Sigmoid colon (tissue), 4 donors: Measurements from ENCODE around the gene RITA1.

Source experiments
- EP300 ChIP-seq, 4 donors: sonication (generic); formaldehyde crosslinking; IDR thresholded peaks; one replicate each; pipeline ENCODE4 v1.6.1; 2017; ENCODE audit warnings: antibody characterized with exemption in 4 of 4
- POLR2A ChIP-seq, 2 donors: fragments of 450-650 bp; IDR thresholded peaks; one replicate each; pipeline ENCODE4 v1.6.1; 2016; ENCODE audit warnings: antibody characterized with exemption in 2 of 2, mild to moderate bottlenecking in 2 of 2, moderate library complexity in 2 of 2
- POLR2AphosphoS5 ChIP-seq, 4 donors: sonication (generic); formaldehyde crosslinking; IDR thresholded peaks; one replicate each; pipeline ENCODE4 v1.6.1; 2017; ENCODE audit warnings: antibody characterized with exemption in 4 of 4
- TF ChIP-seq, protein P1 (sequence below), 4 experiments: fragments of 450-650 bp in 3 of 4; fragments of 200-600 bp in 1 of 4; IDR thresholded peaks; one replicate each; pipeline ENCODE4 v1.5.1; 2016 to 2019; ENCODE audit warnings: antibody characterized with exemption in 4 of 4, mild to moderate bottlenecking in 3 of 4, moderate library complexity in 2 of 4

DNA sequence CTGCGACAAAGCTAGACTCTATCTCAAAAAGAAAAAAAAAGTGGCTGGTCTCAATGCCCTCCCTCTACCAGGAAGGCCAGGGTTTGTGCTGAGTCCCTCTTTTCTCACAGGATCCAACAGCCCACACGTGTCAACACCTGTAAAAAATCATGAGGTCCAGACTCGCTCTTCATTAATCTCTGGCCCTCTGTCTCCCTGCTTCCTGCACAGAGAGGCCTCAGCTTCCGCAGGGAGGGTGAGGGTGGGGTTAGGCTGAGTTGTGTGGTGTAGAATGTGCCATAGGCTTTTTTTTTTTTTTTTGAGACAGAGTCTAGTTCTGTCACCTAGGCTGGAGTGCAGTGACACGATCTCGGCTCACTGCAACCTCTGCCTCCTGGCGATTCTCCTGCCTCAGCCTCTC is 29.9 kb upstream of the RITA1 start:
- TF ChIP-seq, protein P1, sequence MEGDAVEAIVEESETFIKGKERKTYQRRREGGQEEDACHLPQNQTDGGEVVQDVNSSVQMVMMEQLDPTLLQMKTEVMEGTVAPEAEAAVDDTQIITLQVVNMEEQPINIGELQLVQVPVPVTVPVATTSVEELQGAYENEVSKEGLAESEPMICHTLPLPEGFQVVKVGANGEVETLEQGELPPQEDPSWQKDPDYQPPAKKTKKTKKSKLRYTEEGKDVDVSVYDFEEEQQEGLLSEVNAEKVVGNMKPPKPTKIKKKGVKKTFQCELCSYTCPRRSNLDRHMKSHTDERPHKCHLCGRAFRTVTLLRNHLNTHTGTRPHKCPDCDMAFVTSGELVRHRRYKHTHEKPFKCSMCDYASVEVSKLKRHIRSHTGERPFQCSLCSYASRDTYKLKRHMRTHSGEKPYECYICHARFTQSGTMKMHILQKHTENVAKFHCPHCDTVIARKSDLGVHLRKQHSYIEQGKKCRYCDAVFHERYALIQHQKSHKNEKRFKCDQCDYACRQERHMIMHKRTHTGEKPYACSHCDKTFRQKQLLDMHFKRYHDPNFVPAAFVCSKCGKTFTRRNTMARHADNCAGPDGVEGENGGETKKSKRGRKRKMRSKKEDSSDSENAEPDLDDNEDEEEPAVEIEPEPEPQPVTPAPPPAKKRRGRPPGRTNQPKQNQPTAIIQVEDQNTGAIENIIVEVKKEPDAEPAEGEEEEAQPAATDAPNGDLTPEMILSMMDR (IDR thresholded peaks at IDR 0.05), result no peak
- no peak for TF ChIP-seq POLR2AphosphoS5 (IDR thresholded peaks at IDR 0.05)
- no peak for TF ChIP-seq POLR2A (IDR thresholded peaks at IDR 0.05)
- TF ChIP-seq EP300 (IDR thresholded peaks at IDR 0.05), result no peak
